ENCODE data around the gene STX10. TPM values are rescaled to one million over a fixed set of nuclear protein-coding genes. Genes with fewer than 3 reads are reported as not detected.

Gene STX10
- total RNA-seq, 4 donors from 2014 or later = 41.0 to 97.6 (median 53.9) TPM

DNA sequence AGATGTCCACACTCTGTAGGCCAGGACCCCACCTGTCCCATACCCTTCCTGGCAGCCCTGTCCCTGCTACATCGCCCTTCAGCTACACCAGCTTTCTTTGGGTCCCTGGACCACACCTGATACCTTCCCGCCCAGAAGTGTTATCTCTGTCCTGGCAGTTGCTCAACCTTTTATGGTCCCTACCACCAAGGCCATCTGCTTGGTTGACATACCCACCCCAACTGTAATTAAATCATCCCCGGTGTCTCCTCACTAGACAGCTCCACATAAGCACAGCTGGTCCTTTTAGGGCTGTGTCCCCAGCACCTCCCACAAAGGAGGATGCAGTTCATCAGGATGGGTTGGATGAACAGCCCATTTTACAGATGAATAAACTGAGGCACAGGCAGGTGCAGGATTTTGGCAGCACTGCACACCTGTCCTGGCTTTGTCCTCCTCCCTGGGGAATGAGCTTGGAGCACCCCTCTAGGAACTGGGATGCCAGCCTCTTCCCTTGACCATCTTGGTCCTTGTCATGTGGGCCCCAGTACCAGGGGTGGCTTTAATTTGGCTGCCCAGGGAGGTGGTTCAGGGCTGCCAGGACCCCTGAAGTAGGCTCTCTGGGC lies 19.2 kb downstream of the STX10 start:
- TF ChIP-seq, protein P1, sequence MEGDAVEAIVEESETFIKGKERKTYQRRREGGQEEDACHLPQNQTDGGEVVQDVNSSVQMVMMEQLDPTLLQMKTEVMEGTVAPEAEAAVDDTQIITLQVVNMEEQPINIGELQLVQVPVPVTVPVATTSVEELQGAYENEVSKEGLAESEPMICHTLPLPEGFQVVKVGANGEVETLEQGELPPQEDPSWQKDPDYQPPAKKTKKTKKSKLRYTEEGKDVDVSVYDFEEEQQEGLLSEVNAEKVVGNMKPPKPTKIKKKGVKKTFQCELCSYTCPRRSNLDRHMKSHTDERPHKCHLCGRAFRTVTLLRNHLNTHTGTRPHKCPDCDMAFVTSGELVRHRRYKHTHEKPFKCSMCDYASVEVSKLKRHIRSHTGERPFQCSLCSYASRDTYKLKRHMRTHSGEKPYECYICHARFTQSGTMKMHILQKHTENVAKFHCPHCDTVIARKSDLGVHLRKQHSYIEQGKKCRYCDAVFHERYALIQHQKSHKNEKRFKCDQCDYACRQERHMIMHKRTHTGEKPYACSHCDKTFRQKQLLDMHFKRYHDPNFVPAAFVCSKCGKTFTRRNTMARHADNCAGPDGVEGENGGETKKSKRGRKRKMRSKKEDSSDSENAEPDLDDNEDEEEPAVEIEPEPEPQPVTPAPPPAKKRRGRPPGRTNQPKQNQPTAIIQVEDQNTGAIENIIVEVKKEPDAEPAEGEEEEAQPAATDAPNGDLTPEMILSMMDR (IDR thresholded peaks at IDR 0.05) = no peak
- no peak for ATAC-seq (ENCODE audit: low FRiP score)
- no peak for DNase-seq (ENCODE audit: low spot score)

DNA sequence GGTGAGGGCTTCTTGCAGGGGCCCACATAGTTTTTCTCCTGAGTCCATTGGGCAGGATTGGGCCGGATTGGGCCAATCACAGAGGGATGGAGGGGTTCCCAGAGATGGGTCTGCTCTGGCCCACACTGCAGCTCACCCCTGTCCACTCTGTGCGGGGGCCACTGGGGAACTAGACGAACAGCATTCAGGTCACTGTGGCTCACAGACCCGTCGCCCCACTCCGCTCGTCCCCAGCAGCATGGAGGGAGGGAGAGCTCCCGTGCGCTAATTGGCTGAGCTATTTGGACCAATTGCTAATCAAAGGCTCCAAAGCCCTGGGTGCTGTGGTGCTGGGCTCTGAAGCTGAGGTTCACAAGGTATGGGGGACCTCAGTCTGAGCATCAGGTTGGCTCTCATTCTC lies 20.8 kb downstream of the STX10 start:
- ATAC-seq (ENCODE audit: low FRiP score) (no peak), DNase-seq (ENCODE audit: low spot score) (no peak)
- TF ChIP-seq, protein P1 (IDR thresholded peaks at IDR 0.05) = no peak

DNA sequence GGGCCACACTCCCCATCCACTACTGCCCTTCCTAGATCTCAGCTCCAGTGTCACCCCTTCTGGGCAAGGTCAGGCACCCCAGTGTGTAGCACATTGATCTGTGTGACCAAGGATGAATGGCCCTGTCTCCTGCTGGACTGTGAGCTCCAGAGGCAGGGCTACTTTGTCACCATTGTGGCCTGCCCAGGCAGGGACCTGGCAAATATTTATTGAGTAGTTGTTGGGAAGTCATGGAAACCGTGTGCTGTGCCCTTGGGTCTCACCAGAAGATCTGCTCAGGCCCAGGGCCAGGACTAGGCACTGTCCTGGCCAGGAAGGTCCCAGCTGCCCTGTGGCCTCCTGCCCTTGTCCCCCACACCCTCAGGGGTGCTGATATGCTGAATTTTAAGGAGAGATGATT lies 21.6 kb downstream of the STX10 start:
- DNase-seq (ENCODE audit: low spot score) (no peak), ATAC-seq (ENCODE audit: low FRiP score) (no peak)
- TF ChIP-seq, protein P1 (IDR thresholded peaks at IDR 0.05) = no peak

DNA sequence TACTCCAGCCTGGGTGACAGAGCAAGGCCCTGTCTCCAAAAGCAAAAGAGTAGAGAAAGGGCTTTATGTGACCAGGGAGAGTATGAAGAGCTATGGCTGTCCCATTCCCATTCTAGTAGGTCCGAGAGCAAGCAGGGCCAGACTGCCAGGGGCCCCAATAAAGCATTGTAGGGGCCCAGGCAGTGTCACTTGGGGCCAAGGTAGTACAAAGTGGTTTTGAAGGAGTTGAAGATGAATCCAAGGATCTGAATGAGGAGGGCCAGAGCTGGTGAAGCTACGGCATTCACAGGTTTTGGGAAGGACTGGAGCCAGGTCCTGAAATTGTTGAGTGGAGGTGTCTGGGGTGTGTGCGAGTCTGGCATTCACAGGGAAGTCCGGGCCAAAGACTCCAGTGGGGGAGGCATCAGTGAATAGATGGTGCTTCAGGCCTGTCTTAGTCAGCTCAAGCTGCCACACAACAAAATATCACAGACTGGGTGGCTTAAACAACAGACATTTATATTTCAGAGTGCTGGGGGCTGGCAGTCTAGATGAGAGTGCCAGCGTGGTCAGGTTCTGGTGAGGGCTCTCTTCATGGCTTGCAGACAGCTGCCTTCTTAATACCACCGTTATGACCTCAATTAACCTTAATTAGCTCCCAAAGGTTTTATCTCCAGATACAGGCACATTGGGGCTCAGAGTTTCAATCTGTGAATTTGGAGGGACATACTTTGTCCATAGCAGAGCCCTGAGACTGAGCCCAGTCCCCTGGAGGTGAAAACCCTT lies 22.2 kb downstream of the STX10 start:
- no peak for DNase-seq (ENCODE audit: low spot score)
- no peak for ATAC-seq (ENCODE audit: low FRiP score)
- TF ChIP-seq, protein P1 (IDR thresholded peaks at IDR 0.05) = no peak

DNA sequence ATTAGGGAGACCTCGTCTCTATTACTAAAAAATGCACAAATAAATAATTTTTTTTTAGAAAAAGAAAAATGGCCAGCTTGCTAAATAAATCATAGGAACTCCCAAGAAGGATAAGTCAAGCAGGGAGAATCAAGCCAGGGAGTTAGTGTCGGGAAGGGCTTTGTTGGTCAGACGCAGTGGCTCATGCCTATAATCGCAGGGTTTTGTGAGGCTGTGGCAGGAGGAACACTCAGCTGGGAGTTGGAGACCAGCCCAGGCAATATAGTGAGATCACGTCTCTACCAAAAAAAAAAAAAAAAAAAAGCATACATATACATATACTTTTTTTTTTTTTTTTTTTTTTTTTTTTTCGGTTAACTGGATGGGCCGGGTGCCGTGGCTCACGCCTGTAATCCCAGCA lies 23.1 kb downstream of the STX10 start:
- no peak for ATAC-seq (ENCODE audit: low FRiP score)
- TF ChIP-seq, protein P1 (IDR thresholded peaks at IDR 0.05) = no peak
- no peak for DNase-seq (ENCODE audit: low spot score)

DNA sequence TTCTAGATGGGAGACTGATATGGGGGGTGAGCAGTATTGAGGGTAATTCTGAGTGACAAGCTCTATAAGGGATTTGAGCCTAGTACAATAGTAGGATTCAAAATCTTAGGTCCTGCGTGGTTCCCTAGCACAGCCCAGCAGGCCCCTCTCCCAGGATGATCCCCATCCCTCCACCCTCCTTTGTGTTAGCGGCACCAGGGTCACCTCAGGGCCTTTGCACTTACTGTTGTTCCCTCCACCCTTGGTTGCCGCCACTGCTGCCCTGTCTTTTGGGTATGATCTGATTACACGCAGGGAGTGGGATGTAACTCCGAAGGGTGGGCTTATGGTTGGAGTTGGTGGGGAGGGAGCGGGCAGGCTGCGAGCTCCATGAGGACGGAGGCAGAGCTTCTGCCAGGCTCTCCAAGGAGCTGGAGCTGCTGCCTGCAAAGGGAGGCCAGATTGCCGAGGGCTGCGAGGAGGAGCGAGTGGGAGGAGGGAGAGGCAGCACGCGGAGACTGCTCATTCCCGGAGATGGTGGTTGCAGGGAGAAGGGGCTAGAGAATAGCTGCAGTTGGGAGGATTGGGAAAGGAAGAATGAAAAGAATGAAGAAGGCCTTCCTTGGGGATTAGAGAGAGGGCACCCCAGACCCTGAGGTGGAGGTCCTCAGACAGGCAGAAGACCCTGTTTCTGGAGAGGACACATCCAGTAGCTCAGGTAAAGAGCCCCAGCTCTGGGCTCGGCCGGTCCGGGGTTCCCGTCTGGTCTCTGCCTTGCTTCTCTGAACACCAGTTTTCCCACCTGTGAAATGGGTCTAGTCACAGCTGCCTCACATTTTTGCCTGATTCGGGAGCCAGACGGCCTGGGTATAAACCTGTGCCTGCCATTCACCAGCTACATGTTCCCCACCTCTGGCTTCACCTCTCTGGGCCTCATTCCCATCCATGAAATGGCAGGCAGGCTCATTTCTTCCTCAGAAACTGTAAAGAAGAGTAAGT lies 26.9 kb downstream of the STX10 start:
- TF ChIP-seq, protein P1 (IDR thresholded peaks at IDR 0.05) = no peak
- DNase-seq (ENCODE audit: low spot score) (no peak), ATAC-seq (ENCODE audit: low FRiP score) (no peak)

Data from omental fat pad (tissue), 4 donors.